Measurements from ENCODE around the gene ARMC9. TPM values are rescaled to one million over a fixed set of nuclear protein-coding genes. Genes with fewer than 3 reads are reported as not detected.
"Not testable (repeated sequence)": the region's sequence is repeated elsewhere in the genome, so short reads cannot be mapped to it uniquely, and the experiment has no call there.

The ARMC9 gene
- total RNA-seq, 2 experiments from 2014 or later: 0.50 to 0.55 TPM

GRCh38 chr2:231170055-231170454 lies 28.4 kb upstream of the ARMC9 start:
- ChIA-PET CTCF (no interaction called here), POLR2A (interaction anchor here (0.7 kb wide), 1 partner anchor 19 kb away, joined by 3 read pairs; no protein-coding TSS in a partner anchor)
- Mint-ChIP-seq H3K4me1 (peaks cover 6% of the 10 kb centered on the region), H3K36me3 (ENCODE audit: low read depth) (peaks cover 72% of the 10 kb centered on the region), H3K27me3 (no peaks in the 10 kb centered on the region), H3K9me3 (no peaks in the 10 kb centered on the region), H3K27ac (no peak overlapping the region), H3K4me3 (no peak overlapping the region)
- DNase-seq: no peak

- CTCF ChIA-PET: no interaction called here
- no peak overlapping the region for H3K4me3 Mint-ChIP-seq
- H3K4me1 Mint-ChIP-seq: peaks cover 8% of the 10 kb centered on the region
- peaks cover 69% of the 10 kb centered on the region for H3K36me3 Mint-ChIP-seq (ENCODE audit: low read depth)
- H3K27me3 Mint-ChIP-seq: no peaks in the 10 kb centered on the region
- no peaks in the 10 kb centered on the region for H3K9me3 Mint-ChIP-seq
- DNase-seq: no peak
- no peak overlapping the region for H3K27ac Mint-ChIP-seq
- POLR2A ChIA-PET: no interaction called here
Measured at GRCh38 chr2:231172025-231172424, 26.4 kb upstream of the ARMC9 start.

GRCh38 chr2:231174211-231174651 lies 24.2 kb upstream of the ARMC9 start:
- ChIA-PET CTCF (no interaction called here), POLR2A (interaction anchor here (0.7 kb wide), 1 partner anchor 64 kb away, joined by 3 read pairs; no protein-coding TSS in a partner anchor)
- Mint-ChIP-seq H3K4me3 (no peak overlapping the region), H3K27me3 (no peaks in the 10 kb centered on the region), H3K36me3 (ENCODE audit: low read depth) (peaks cover 58% of the 10 kb centered on the region), H3K27ac (no peak overlapping the region), H3K4me1 (peaks cover 7% of the 10 kb centered on the region), H3K9me3 (no peaks in the 10 kb centered on the region)
- no peak for DNase-seq

- CTCF ChIA-PET: no interaction called here
- Mint-ChIP-seq H3K27me3 (no peaks in the 10 kb centered on the region), H3K36me3 (ENCODE audit: low read depth) (peaks cover 42% of the 10 kb centered on the region), H3K9me3 (no peaks in the 10 kb centered on the region), H3K4me1 (peaks cover 17% of the 10 kb centered on the region), H3K4me3 (no peak overlapping the region), H3K27ac (no peak overlapping the region)
- POLR2A ChIA-PET: no interaction called here
- no peak for DNase-seq
Measured at GRCh38 chr2:231176066-231176465, 22.4 kb upstream of the ARMC9 start.

GRCh38 chr2:231177156-231178025 lies 21.0 kb upstream of the ARMC9 start:
- Mint-ChIP-seq H3K27me3 (no peaks in the 10 kb centered on the region), H3K27ac (no peak overlapping the region), H3K9me3 (no peaks in the 10 kb centered on the region), H3K4me1 (peaks cover 17% of the 10 kb centered on the region), H3K36me3 (ENCODE audit: low read depth) (peaks cover 34% of the 10 kb centered on the region), H3K4me3 (no peak overlapping the region)
- DNase-seq: no peak
- CTCF ChIA-PET: no interaction called here
- POLR2A ChIA-PET: no interaction called here

GRCh38 chr2:231178805-231179204 lies 19.6 kb upstream of the ARMC9 start:
- POLR2A ChIA-PET, CTCF ChIA-PET, DNase-seq, H3K27ac Mint-ChIP-seq, H3K4me3 Mint-ChIP-seq, H3K27me3 Mint-ChIP-seq, H3K9me3 Mint-ChIP-seq: not testable (repeated sequence)
- Mint-ChIP-seq H3K36me3 (ENCODE audit: low read depth) (peaks cover 29% of the 10 kb centered on the region), H3K4me1 (peaks cover 17% of the 10 kb centered on the region)

GRCh38 chr2:231181860-231182512 lies 16.4 kb upstream of the ARMC9 start:
- DNase-seq: no peak
- H3K9me3 Mint-ChIP-seq: no peaks in the 10 kb centered on the region
- H3K4me1 Mint-ChIP-seq: peaks cover 15% of the 10 kb centered on the region
- peaks cover 6% of the 10 kb centered on the region for H3K36me3 Mint-ChIP-seq (ENCODE audit: low read depth)
- no peak overlapping the region for H3K4me3 Mint-ChIP-seq
- CTCF ChIA-PET: no interaction called here
- H3K27ac Mint-ChIP-seq: no peak overlapping the region
- H3K27me3 Mint-ChIP-seq: no peaks in the 10 kb centered on the region
- POLR2A ChIA-PET: no interaction called here

GRCh38 chr2:231182513-231182899 lies 15.9 kb upstream of the ARMC9 start:
- H3K9me3 Mint-ChIP-seq: no peaks in the 10 kb centered on the region
- no peak overlapping the region for H3K27ac Mint-ChIP-seq
- H3K36me3 Mint-ChIP-seq (ENCODE audit: low read depth): peaks cover 1% of the 10 kb centered on the region
- POLR2A ChIA-PET: no interaction called here
- CTCF ChIA-PET: no interaction called here
- H3K4me1 Mint-ChIP-seq: peaks cover 10% of the 10 kb centered on the region
- H3K4me3 Mint-ChIP-seq: no peak overlapping the region
- H3K27me3 Mint-ChIP-seq: no peaks in the 10 kb centered on the region
- no peak for DNase-seq

GRCh38 chr2:231183851-231184250 lies 14.6 kb upstream of the ARMC9 start:
- Mint-ChIP-seq H3K4me1 (peaks cover 10% of the 10 kb centered on the region), H3K27ac (no peak overlapping the region), H3K36me3 (ENCODE audit: low read depth) (no peaks in the 10 kb centered on the region), H3K9me3 (no peaks in the 10 kb centered on the region), H3K27me3 (peaks cover 2% of the 10 kb centered on the region), H3K4me3 (no peak overlapping the region)
- POLR2A ChIA-PET: no interaction called here
- CTCF ChIA-PET: no interaction called here
- DNase-seq: no peak

GRCh38 chr2:231184319-231184718 lies 14.1 kb upstream of the ARMC9 start:
- H3K36me3 Mint-ChIP-seq (ENCODE audit: low read depth): no peaks in the 10 kb centered on the region
- CTCF ChIA-PET: no interaction called here
- peaks cover 10% of the 10 kb centered on the region for H3K4me1 Mint-ChIP-seq
- no peaks in the 10 kb centered on the region for H3K9me3 Mint-ChIP-seq
- DNase-seq: no peak
- POLR2A ChIA-PET: no interaction called here
- H3K27ac Mint-ChIP-seq: no peak overlapping the region
- no peak overlapping the region for H3K4me3 Mint-ChIP-seq
- peaks cover 2% of the 10 kb centered on the region for H3K27me3 Mint-ChIP-seq

- Mint-ChIP-seq H3K27me3 (peaks cover 7% of the 10 kb centered on the region), H3K27ac (no peak overlapping the region), H3K4me1 (peaks cover 2% of the 10 kb centered on the region), H3K36me3 (ENCODE audit: low read depth) (no peaks in the 10 kb centered on the region), H3K9me3 (no peaks in the 10 kb centered on the region), H3K4me3 (no peak overlapping the region)
- POLR2A ChIA-PET: interaction anchor here (1.2 kb wide), 1 partner anchor 10 kb away, joined by 3 read pairs; no protein-coding TSS in a partner anchor
- CTCF ChIA-PET: no interaction called here
- no peak for DNase-seq
Measured at GRCh38 chr2:231185050-231185725, 13.2 kb upstream of the ARMC9 start.

- H3K4me3 Mint-ChIP-seq: no peak overlapping the region
- peaks cover 10% of the 10 kb centered on the region for H3K27me3 Mint-ChIP-seq
- DNase-seq: no peak
- H3K36me3 Mint-ChIP-seq (ENCODE audit: low read depth): no peaks in the 10 kb centered on the region
- no peaks in the 10 kb centered on the region for H3K4me1 Mint-ChIP-seq
- H3K27ac Mint-ChIP-seq: no peak overlapping the region
- POLR2A ChIA-PET: interaction anchor here (1.2 kb wide), 1 partner anchor 10 kb away, joined by 3 read pairs; no protein-coding TSS in a partner anchor
- CTCF ChIA-PET: no interaction called here
- H3K9me3 Mint-ChIP-seq: no peaks in the 10 kb centered on the region
Measured at GRCh38 chr2:231185886-231186285, 12.5 kb upstream of the ARMC9 start.

GRCh38 chr2:231186325-231186724 lies 12.1 kb upstream of the ARMC9 start:
- no peaks in the 10 kb centered on the region for H3K9me3 Mint-ChIP-seq
- no peaks in the 10 kb centered on the region for H3K4me1 Mint-ChIP-seq
- DNase-seq: no peak
- H3K36me3 Mint-ChIP-seq (ENCODE audit: low read depth): no peaks in the 10 kb centered on the region
- no peak overlapping the region for H3K4me3 Mint-ChIP-seq
- no peak overlapping the region for H3K27ac Mint-ChIP-seq
- POLR2A ChIA-PET: interaction anchor here (1.2 kb wide), 1 partner anchor 9 kb away, joined by 3 read pairs; no protein-coding TSS in a partner anchor
- H3K27me3 Mint-ChIP-seq: peaks cover 10% of the 10 kb centered on the region
- CTCF ChIA-PET: no interaction called here

Data from activated CD4-positive, alpha-beta memory T cell treated with anti-CD3 and anti-CD28 coated beads, Interleukin-2, amount 10 ng/mL, durations not matched to agents 7 days and 5 days (primary cell).